ENCODE measurements around the gene SNRPB2. TPM values are rescaled to one million over a fixed set of nuclear protein-coding genes. Genes with fewer than 3 reads are reported as not detected.

The SNRPB2 gene
- total RNA-seq, 1 experiment from 2014 or later: 161 TPM

- no peak overlapping the region for H3K4me3 ChIP-seq
- peaks cover 4% of the 10 kb centered on the region for H3K27me3 ChIP-seq
- H3K36me3 ChIP-seq: no peaks in the 10 kb centered on the region
- no peaks in the 10 kb centered on the region for H3K4me1 ChIP-seq
- H3K27ac ChIP-seq: no peak overlapping the region
- no peak for DNase-seq
- no peaks in the 10 kb centered on the region for H3K9me3 ChIP-seq (replicated peaks)
These were observed 19.7 kb downstream of the SNRPB2 start for GRCh38 chr20:16749573-16749972.

DNA sequence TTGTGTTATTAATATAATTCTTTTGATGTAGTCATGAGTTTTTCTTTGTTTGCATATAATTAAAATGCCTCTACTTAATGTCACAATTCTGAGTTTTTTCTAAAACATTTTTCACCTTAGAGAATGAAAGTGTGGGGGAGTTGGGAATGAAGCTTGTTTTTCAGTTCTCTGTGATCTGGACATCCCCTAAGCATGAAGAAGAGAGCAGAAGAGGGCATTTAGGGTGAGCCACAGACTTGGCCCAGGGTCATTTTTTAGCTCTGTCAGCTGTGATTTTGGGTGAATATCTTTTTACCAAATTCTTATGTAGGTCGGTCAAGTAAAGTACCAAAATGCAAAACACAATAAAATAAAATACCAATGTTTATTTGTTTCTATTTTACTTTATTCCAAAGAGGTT, 22.3 kb downstream of the SNRPB2 start:
- no peaks in the 10 kb centered on the region for H3K4me1 ChIP-seq
- DNase-seq: no peak
- H3K36me3 ChIP-seq: no peaks in the 10 kb centered on the region
- H3K9me3 ChIP-seq (replicated peaks): no peaks in the 10 kb centered on the region
- no peak overlapping the region for H3K27ac ChIP-seq
- H3K4me3 ChIP-seq: no peak overlapping the region
- H3K27me3 ChIP-seq: peaks cover 4% of the 10 kb centered on the region

GRCh38 chr20:16752901-16753300, 23.1 kb downstream of the SNRPB2 start:
- H3K27me3 ChIP-seq: peaks cover 4% of the 10 kb centered on the region
- no peaks in the 10 kb centered on the region for H3K4me1 ChIP-seq
- H3K9me3 ChIP-seq (replicated peaks): no peaks in the 10 kb centered on the region
- H3K36me3 ChIP-seq: no peaks in the 10 kb centered on the region
- H3K4me3 ChIP-seq: no peak overlapping the region
- no peak for DNase-seq
- H3K27ac ChIP-seq: no peak overlapping the region

- H3K27me3 ChIP-seq: no peaks in the 10 kb centered on the region
- no peaks in the 10 kb centered on the region for H3K36me3 ChIP-seq
- no peaks in the 10 kb centered on the region for H3K4me1 ChIP-seq
- DNase-seq: no peak
- H3K4me3 ChIP-seq: no peak overlapping the region
- no peak overlapping the region for H3K27ac ChIP-seq
- no peaks in the 10 kb centered on the region for H3K9me3 ChIP-seq (replicated peaks)
These were observed 28.8 kb downstream of the SNRPB2 start for GRCh38 chr20:16758454-16759180.

GRCh38 chr20:16759181-16759563, 29.3 kb downstream of the SNRPB2 start:
- Histone ChIP-seq H3K9me3 (replicated peaks) (no peaks in the 10 kb centered on the region), H3K4me3 (no peak overlapping the region), H3K4me1 (no peaks in the 10 kb centered on the region), H3K27me3 (no peaks in the 10 kb centered on the region), H3K36me3 (no peaks in the 10 kb centered on the region), H3K27ac (no peak overlapping the region)
- no peak for DNase-seq

DNA sequence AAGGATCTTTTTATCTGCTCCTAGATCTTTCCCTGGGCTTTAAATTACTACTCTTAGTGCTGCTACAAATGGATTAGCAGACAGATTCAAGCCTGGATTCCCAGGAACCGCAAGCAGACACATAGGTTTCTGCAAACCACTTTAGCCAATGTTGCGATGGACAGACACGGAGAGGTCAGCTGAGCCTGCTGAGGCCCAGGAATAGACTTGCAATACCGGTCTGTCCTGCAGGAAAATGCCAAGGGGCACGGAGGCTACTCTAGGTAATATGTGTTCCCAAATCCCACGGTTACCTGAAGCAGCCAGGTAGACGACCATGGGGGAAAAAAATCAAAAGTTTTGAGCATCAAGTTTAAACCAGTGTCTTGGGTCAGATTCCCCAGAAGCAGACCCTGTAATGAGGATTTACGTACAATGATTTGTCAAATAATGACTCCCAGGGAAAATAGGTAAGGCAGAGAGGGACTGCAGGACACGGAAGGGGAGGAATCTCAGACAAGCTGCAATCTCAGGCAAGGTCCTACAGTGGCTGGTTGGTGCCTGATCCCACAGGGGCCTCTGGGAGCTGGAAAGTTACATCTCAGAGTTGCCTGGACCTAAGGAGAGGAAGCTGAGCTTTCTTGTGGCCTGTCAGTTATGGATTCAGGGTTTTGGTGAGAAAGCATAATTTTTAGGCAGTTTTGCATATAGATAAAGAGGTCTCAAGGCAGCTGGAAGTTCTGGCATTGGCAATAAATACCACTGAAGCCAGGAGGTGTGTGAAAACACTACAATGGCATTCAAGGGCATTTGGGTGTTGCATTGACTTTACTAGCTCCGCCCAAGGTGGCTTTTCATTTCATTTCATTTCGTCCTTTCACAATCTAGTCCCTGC, 30.8 kb downstream of the SNRPB2 start:
- H3K4me3 ChIP-seq: no peak overlapping the region
- H3K27ac ChIP-seq: no peak overlapping the region
- H3K36me3 ChIP-seq: no peaks in the 10 kb centered on the region
- no peaks in the 10 kb centered on the region for H3K9me3 ChIP-seq (replicated peaks)
- no peaks in the 10 kb centered on the region for H3K4me1 ChIP-seq
- no peaks in the 10 kb centered on the region for H3K27me3 ChIP-seq
- no peak for DNase-seq

DNA sequence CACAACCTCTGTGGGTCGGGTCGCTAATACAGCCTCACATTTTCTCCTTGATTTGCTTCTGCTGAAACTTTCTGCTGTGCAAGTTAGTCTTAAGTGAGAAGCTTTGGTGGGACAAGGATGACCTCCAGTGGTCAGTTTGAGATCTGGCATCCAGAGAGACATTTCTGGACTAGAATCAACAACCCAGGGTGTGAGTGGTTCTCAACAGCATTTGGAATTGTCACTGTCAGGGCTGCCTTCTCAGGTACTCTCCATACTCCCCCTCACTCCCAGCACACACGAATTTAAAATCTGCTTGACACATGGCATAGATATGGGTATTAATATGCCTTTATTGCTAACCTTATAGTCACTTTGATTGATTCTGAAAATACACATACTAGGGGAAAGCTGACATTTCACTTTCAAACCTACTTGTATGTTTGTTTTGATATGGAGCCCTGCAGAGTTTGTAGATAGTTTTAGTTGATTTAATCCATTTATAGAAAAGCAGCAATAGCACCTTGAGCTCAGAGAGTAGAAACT, 31.5 kb downstream of the SNRPB2 start:
- Histone ChIP-seq H3K4me3 (no peak overlapping the region), H3K36me3 (no peaks in the 10 kb centered on the region), H3K27me3 (no peaks in the 10 kb centered on the region), H3K4me1 (no peaks in the 10 kb centered on the region), H3K9me3 (replicated peaks) (no peaks in the 10 kb centered on the region), H3K27ac (no peak overlapping the region)
- peak; percentile 36 to 74 for DNase-seq

- Histone ChIP-seq H3K36me3 (no peaks in the 10 kb centered on the region), H3K4me1 (no peaks in the 10 kb centered on the region), H3K4me3 (no peak overlapping the region), H3K27me3 (no peaks in the 10 kb centered on the region), H3K27ac (no peak overlapping the region), H3K9me3 (replicated peaks) (no peaks in the 10 kb centered on the region)
- no peak for DNase-seq
These were observed 34.7 kb downstream of the SNRPB2 start for GRCh38 chr20:16764560-16764959.

- no peaks in the 10 kb centered on the region for H3K27me3 ChIP-seq
- no peak overlapping the region for H3K27ac ChIP-seq
- H3K9me3 ChIP-seq (replicated peaks): no peaks in the 10 kb centered on the region
- H3K4me1 ChIP-seq: no peaks in the 10 kb centered on the region
- DNase-seq: no peak
- no peaks in the 10 kb centered on the region for H3K36me3 ChIP-seq
- no peak overlapping the region for H3K4me3 ChIP-seq
These were observed 41.4 kb downstream of the SNRPB2 start for GRCh38 chr20:16771213-16771612.

DNA sequence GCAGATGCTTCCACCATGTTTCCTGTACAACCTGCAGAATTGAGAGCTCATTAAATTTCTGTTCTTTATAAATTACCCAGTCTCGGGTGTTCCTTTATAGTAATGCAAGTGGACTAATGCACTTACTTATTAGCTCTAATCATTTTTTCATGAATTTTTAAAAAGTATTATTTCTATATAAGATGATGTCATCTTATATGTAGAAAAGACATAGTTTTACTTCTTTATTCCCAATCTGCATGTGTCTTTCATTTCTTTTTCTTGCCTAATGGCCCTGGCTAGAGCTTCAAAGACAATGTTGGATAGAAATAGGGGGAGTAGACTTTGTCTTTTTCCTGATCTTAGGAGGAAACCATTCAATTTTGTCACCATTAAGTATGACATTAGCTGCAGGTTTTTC, 46.1 kb downstream of the SNRPB2 start:
- no peaks in the 10 kb centered on the region for H3K36me3 ChIP-seq
- H3K27me3 ChIP-seq: no peaks in the 10 kb centered on the region
- H3K27ac ChIP-seq: no peak overlapping the region
- H3K9me3 ChIP-seq (replicated peaks): no peaks in the 10 kb centered on the region
- DNase-seq: no peak
- H3K4me3 ChIP-seq: no peak overlapping the region
- H3K4me1 ChIP-seq: no peaks in the 10 kb centered on the region

- H3K4me3 ChIP-seq: no peak overlapping the region
- no peaks in the 10 kb centered on the region for H3K4me1 ChIP-seq
- H3K36me3 ChIP-seq: no peaks in the 10 kb centered on the region
- peak in 1 of 2 experiments; percentile 12 for DNase-seq
- H3K27me3 ChIP-seq: no peaks in the 10 kb centered on the region
- no peak overlapping the region for H3K27ac ChIP-seq
- peaks cover 2% of the 10 kb centered on the region; the same call in 1 of the 2 replicates for H3K9me3 ChIP-seq (replicated peaks)
These were observed 47.3 kb downstream of the SNRPB2 start for GRCh38 chr20:16777126-16777525.

GRCh38 chr20:16778159-16778558, 48.3 kb downstream of the SNRPB2 start:
- no peaks in the 10 kb centered on the region for H3K27me3 ChIP-seq
- H3K27ac ChIP-seq: no peak overlapping the region
- DNase-seq: no peak
- no peak overlapping the region for H3K4me3 ChIP-seq
- H3K36me3 ChIP-seq: no peaks in the 10 kb centered on the region
- no peaks in the 10 kb centered on the region for H3K4me1 ChIP-seq
- H3K9me3 ChIP-seq (replicated peaks): peaks cover 2% of the 10 kb centered on the region; the same call in 1 of the 2 replicates

- Histone ChIP-seq H3K9me3 (replicated peaks) (peaks cover 2% of the 10 kb centered on the region; the same call in 1 of the 2 replicates), H3K4me3 (no peak overlapping the region), H3K36me3 (no peaks in the 10 kb centered on the region), H3K27me3 (no peaks in the 10 kb centered on the region), H3K4me1 (no peaks in the 10 kb centered on the region), H3K27ac (no peak overlapping the region)
- no peak for DNase-seq
These were observed 51.7 kb downstream of the SNRPB2 start for GRCh38 chr20:16781496-16781895.

DNA sequence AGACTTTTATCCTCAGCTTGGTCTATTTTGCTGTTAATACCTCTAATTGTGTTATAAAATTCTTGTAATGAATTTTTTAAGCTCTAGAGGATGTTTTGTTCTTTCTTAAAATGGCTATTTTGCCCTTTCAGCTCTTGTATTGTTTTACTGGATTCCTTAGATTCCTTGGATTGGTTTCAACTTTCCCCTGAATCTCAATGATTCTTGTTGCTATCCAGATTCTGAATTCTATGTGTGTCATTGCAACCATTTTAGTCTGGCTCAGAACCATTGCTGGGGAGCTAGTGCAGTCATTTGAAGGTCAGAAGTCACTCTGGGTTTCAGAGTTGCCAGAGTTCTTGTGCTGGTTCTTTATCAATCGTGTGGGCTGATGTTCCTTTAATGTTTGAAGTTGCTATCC, 55.4 kb downstream of the SNRPB2 start:
- Histone ChIP-seq H3K4me3 (no peak overlapping the region), H3K27me3 (no peaks in the 10 kb centered on the region), H3K9me3 (replicated peaks) (peaks cover 2% of the 10 kb centered on the region; the same call in 1 of the 2 replicates), H3K36me3 (no peaks in the 10 kb centered on the region), H3K27ac (no peak overlapping the region), H3K4me1 (no peaks in the 10 kb centered on the region)
- DNase-seq: no peak
